ENCODE data around the gene SELPLG.

Gene SELPLG

DNA sequence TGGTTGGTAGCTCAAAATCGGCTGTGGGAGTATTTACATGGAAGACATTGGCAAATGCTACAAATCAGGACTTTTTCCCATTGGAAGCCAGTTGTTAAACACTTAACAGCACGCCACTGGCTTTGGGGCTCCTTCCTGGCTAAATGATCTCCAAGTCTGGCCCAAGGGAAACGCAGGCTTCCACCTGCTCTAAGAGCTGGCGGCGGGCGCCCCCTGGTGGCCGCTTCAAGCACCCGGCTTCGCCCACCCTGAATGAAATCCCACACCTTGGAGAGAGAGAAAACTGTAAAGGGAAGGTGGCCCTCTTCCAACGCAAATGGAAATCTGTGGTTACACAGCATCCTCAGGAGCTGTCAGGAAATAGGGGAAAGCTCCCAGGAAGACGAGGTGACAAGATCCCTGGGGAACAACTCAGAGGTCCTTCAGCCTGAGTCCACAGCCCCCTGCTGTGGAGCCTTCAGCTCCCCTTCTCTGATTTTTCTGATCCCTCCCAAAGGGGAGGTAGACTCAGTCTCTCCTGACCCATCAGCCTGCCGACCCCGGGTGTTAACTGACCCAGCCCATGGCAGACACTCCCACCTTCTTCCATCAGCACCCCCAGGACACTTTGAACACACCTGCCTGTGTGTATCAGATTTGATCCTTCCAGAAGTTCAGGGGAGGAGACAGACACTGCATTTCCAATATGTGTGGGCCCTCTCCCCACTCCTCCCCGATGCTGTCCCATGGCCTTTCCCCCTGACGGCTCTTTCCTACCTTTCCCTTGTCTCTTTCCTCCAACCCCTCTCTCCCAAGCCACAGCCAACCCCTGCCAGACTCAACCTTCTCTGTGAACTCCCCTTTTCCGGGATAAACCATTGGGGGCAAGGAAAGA, 15.4 kb downstream of the SELPLG start:
- peak; percentile 71 to 79 for DNase-seq

- peak; percentile 79 to 82 for DNase-seq
These were observed 16.5 kb downstream of the SELPLG start for GRCh38 chr12:108616941-108617858.

GRCh38 chr12:108616359-108616758, 17.3 kb downstream of the SELPLG start:
- DNase-seq: no peak

GRCh38 chr12:108615918-108616317, 17.8 kb downstream of the SELPLG start:
- DNase-seq: no peak

DNA sequence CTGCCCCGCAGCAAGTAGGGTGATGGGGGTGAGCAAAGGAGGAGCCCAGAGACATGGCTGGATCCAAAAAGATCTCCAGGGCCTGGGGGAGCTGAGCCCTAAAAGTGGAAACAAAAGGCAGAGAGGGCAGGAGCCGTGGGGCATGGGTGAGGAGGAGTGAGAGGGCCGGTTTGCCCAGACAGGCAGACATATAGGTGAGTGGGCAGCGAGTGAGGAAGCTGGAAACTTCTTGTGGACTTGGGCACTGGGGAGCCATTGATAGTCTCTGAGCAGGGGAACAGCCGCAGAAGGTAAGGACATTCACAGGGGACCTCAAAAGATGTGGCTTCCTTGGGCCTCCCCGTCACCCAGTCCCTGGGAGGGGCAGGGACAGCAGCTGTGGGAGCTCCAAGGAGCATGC, 19.1 kb downstream of the SELPLG start:
- no peak for DNase-seq

DNA sequence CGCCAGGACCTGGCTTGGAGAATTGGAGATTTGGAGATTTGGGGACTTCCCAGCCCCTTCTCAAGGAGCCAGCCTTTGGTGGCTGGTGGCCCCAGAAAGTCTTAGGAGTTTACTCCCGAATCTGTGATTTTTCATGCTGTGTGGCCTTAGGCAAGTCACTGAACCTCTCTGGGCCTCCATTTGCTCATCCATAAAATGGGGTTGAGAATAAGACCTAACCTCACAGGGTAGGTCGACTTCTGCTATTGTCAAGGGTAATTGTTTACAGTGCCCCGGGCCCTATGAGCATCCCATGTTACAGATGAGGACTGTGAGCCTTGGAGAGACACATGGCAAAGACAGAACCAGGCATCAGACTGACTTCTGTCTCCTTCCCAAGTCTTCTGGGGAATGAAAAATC, 19.7 kb downstream of the SELPLG start:
- DNase-seq: no peak

- DNase-seq: no peak
These were observed 20.1 kb downstream of the SELPLG start for GRCh38 chr12:108613548-108613947.

- DNase-seq: no peak
These were observed 20.9 kb downstream of the SELPLG start for GRCh38 chr12:108612788-108613282.

DNA sequence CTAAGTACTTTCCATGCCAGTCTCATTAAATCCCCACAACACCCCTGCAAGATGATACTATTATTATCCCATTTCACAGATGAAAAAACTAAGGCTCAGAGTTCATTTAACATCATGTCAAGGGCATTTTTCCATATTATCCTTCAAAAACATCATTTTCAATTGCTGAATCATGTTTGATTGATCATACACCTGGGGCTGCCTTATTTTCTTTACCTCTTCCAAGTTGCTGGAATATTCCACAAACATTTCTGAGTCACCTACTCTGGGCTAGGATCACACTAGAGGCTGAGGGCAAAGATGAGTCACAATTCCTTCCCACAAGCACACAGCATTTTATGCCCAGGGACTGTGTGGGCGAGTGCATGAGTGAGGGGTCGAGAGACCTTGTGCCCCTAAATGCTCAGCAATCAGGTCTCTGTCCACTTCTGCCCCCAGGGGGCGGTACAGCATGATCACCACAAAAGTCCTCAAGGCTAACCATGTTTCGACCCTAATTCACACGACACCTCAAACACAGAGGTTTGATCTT, 21.7 kb downstream of the SELPLG start:
- peak; percentile 51 to 68 for DNase-seq

GRCh38 chr12:108610856-108611605, 22.7 kb downstream of the SELPLG start:
- DNase-seq: no peak

DNA sequence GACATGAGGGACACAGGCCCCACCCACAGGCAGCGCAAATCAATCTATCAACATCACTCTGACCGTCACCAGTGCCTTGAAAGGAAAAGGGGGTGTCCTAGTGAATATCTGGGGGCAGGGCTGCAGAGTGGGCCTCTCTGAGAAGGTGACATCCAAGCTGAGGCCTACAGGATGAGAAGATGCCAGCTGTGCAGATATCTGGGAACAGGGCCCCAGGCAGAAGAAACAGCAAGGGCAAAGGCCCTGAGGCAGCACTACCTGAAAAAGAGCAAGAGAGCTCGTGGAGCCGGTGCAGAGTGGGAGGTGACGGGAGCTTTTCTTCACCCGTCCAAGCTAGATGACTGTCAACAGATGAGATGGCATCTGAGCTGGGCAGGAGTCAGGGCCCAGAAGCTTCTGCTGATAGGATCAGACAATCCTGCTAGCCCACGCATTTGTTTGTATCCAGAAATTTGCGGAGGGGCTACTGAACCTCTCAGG, 23.3 kb downstream of the SELPLG start:
- no peak for DNase-seq

GRCh38 chr12:108609537-108610335, 24.0 kb downstream of the SELPLG start:
- no peak for DNase-seq

- DNase-seq: no peak
These were observed 25.1 kb downstream of the SELPLG start for GRCh38 chr12:108608616-108609015.

DNA sequence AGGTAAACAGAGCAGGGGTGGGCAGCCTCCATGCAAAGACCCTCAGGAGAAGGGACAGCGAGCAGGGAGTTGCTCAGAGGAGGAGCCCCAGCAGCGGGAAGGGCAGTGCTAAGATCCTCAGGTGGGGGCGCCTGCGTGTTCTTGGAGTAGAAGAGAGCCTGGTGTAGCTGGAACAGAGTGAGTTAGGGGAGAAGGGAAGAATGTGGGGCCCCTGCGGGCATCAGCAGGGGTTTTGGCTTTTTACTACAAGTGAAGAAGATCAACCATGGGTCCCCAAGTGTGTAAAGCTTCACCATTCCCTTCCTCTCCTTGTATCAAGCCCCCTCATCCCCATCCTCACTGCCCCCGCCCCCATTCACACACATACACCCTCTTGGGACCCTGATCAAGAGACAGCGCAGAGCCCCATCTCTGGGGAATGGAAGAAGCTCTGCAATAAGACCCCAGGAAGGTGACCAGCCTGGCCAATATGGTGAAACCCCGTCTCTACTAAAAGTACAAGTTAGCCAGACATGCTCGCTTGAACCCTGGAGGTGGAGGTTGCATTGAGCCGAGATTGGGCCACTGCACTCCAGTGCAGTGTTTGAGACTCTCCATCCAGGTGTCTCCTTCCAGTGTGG, 25.6 kb downstream of the SELPLG start:
- no peak for DNase-seq

GRCh38 chr12:108606492-108606891, 27.2 kb downstream of the SELPLG start:
- DNase-seq: no peak

DNA sequence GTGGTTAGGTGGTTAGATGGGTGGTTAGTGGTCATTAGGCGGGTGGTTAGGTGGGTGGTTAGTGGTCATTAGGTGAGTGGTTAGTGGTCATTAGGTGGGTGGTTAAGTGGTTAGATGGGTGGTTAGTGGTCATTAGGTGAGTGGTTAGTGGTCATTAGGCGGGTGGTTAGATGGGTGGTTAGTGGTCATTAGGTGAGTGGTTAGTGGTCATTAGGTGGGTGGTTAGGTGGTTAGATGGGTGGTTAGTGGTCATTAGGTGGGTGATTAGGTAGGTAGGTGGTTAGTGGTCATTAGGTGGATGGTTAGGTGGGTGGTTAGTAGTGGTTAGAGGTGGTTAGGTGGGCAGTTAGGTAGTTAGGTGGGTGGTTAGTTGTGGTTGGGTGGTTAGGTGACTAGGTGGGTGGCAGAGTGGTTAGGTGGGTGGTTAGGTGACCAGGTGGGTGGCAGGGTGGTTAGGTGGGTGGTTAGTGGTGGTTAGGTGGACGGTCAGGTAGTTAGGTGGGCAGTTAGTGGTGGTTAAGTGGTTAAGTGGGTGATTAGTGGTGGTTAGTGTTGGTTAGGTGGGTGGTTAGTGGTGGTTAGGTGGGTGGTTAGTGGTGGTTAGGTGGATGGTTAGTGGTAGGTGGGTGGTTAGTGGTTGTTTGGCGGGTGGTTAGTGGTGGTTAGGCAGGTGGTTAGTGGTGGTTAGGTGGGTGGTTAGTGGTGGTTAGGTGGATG, 27.8 kb downstream of the SELPLG start:
- DNase-seq: no peak

DNA sequence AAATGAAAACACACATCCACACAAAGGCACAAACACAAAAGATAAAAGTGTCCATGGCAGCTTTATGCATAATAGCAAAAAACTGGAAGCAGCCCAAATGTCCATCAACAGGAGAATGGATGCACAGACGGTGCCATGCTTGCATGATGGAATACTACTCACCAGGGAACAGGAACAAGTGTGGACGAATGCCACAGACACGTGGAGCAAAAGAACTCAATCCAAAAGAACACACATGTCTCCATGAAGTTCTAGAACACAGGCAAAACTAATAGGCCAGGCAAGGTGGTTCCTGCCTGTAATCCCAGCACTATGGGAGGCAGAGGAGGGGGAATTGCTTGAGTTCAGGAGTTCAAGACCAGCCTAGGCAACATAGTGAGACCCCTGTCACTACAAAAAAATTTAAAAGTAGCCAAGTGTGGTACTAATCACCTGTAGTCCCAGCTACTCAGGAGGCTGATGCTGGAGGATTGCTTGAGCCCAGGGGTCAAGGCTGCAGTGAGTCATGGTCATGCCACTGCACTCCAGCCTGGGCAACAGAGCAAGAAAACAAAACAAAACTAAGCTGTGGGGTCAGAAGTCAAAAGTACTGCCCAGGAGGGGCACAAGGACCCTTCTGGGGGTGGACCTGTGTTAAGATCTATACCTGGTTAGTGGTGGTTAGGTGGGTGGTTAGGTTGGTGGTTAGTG, 28.5 kb downstream of the SELPLG start:
- no peak for DNase-seq

GRCh38 chr12:108604208-108604941, 29.3 kb downstream of the SELPLG start:
- no peak for DNase-seq

DNA sequence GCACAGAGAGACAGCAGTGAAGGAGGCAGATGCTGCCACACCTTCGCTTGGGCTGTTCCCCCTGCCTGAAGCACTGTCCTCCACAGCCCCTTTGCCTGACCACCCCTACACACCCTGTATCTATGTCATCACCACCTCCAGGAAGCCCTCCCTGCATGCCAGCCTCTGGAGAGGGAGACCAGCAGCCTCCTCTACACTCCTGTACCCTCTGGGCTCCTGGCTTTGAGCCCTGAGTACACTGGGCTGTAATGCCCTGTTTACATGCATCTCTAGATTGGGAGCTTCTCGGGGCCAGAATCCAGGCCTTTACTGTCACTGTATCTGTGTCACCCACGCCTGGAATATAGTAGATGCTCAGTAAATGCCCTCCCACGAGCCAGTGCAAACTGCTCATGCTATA, 30.0 kb downstream of the SELPLG start:
- no peak for DNase-seq
